ENCODE measurements around the gene CDH2. TPM values are rescaled to one million over a fixed set of nuclear protein-coding genes. Genes with fewer than 3 reads are reported as not detected.

CDH2 gene
- total RNA-seq, 4 donors from 2014 or later = 9.8 to 52.9 (median 17.8) TPM

- ATAC-seq = no peak
- WGBS, 2 donors (ENCODE audit: low coverage in 1 of 2) = 91 to 94% methylated on average over 3 to 4 of the region's 4 CpGs
- H3K27ac ChIP-seq = no peak overlapping the region
Measured at GRCh38 chr18:27966881-27967280, 210.0 kb downstream of the CDH2 start.

GRCh38 chr18:27964811-27965210 lies 212.1 kb downstream of the CDH2 start:
- no peaks in the 10 kb centered on the region for H3K27me3 ChIP-seq
- H3K4me1 ChIP-seq = no peaks in the 10 kb centered on the region
- H3K36me3 ChIP-seq = no peaks in the 10 kb centered on the region
- no peak for TF ChIP-seq EP300 (IDR thresholded peaks at IDR 0.05)
- no peak for TF ChIP-seq CTCF (IDR thresholded peaks at IDR 0.05)
- no peak for TF ChIP-seq POLR2A (IDR thresholded peaks at IDR 0.05)
- TF ChIP-seq POLR2AphosphoS5 (IDR thresholded peaks at IDR 0.05) = no peak
- H3K9me3 ChIP-seq = no peaks in the 10 kb centered on the region
- no peak overlapping the region for H3K27ac ChIP-seq
- no peak overlapping the region for H3K4me3 ChIP-seq
- ATAC-seq = no peak
- 29 to 30% methylated on average over 1 of the region's 1 CpG for whole genome bisulfite sequencing, 2 donors (ENCODE audit: low coverage in 1 of 2)

More at GRCh38 chr18:27966881-27967280, 210.0 kb downstream of the CDH2 start:
- Histone ChIP-seq H3K27me3 (no peaks in the 10 kb centered on the region), H3K4me1 (no peaks in the 10 kb centered on the region), H3K36me3 (no peaks in the 10 kb centered on the region), H3K9me3 (no peaks in the 10 kb centered on the region), H3K4me3 (no peak overlapping the region)
- TF ChIP-seq EP300 (IDR thresholded peaks at IDR 0.05) (no peak), POLR2AphosphoS5 (IDR thresholded peaks at IDR 0.05) (no peak), POLR2A (IDR thresholded peaks at IDR 0.05) (no peak), CTCF (IDR thresholded peaks at IDR 0.05) (no peak)

GRCh38 chr18:27959101-27959500 lies 217.8 kb downstream of the CDH2 start:
- Histone ChIP-seq H3K9me3 (no peaks in the 10 kb centered on the region), H3K36me3 (no peaks in the 10 kb centered on the region), H3K4me1 (no peaks in the 10 kb centered on the region), H3K4me3 (no peak overlapping the region), H3K27me3 (no peaks in the 10 kb centered on the region), H3K27ac (no peak overlapping the region)
- ATAC-seq = no peak
- no peak for TF ChIP-seq POLR2A (IDR thresholded peaks at IDR 0.05)
- TF ChIP-seq CTCF (IDR thresholded peaks at IDR 0.05) = no peak
- TF ChIP-seq EP300 (IDR thresholded peaks at IDR 0.05) = no peak
- no peak for TF ChIP-seq POLR2AphosphoS5 (IDR thresholded peaks at IDR 0.05)

- WGBS, 2 donors (ENCODE audit: low coverage in 1 of 2) = 58 to 71% methylated on average over 5 to 6 of the region's 6 CpGs
Measured at GRCh38 chr18:27956001-27956640, 220.8 kb downstream of the CDH2 start.

More at GRCh38 chr18:27956001-27956640, 220.8 kb downstream of the CDH2 start:
- Histone ChIP-seq H3K4me3 (no peak overlapping the region), H3K9me3 (no peaks in the 10 kb centered on the region), H3K4me1 (no peaks in the 10 kb centered on the region), H3K27ac (no peak overlapping the region), H3K36me3 (no peaks in the 10 kb centered on the region), H3K27me3 (no peaks in the 10 kb centered on the region)
- TF ChIP-seq EP300 (IDR thresholded peaks at IDR 0.05) = no peak
- no peak for TF ChIP-seq POLR2A (IDR thresholded peaks at IDR 0.05)
- TF ChIP-seq POLR2AphosphoS5 (IDR thresholded peaks at IDR 0.05) = no peak
- TF ChIP-seq CTCF (IDR thresholded peaks at IDR 0.05) = no peak
- no peak for ATAC-seq

Data from gastroesophageal sphincter (tissue), 4 donors.